Fibroblast of the aortic adventitia (primary cell): ENCODE data around the gene KCTD15. TPM values are rescaled to one million over a fixed set of nuclear protein-coding genes. Genes with fewer than 3 reads are reported as not detected.

ENCODE experiments used
- DNase-seq: peaks from one replicate; pipeline ENCODE4 v3.0.0-alpha.2; 2010; ENCODE audit warnings: low read depth
- H3K4me3 ChIP-seq: 2 replicates; pipeline ENCODE4 v1.5.1; 2011; ENCODE audit warnings: low read depth, mild to moderate bottlenecking, control low read depth, low read length, moderate library complexity
- total RNA-seq: library from RNA; depleted of rRNA; stranded (reverse); fragments of >200 nt; gene quantifications from 2 replicates; pipeline ENCODE4 v1.2.3, GENCODE V29; 2012; ENCODE audit warnings: low replicate concordance
- TF ChIP-seq, protein P1 (sequence below): IDR thresholded peaks from 2 replicates; pipeline ENCODE4 v1.5.1; 2011; ENCODE audit warnings: mild to moderate bottlenecking, low read length, control low read depth, inconsistent platforms; ENCODE audit not compliant: insufficient read depth

The KCTD15 gene
- total RNA-seq, 1 donor: 13.3 TPM

DNA sequence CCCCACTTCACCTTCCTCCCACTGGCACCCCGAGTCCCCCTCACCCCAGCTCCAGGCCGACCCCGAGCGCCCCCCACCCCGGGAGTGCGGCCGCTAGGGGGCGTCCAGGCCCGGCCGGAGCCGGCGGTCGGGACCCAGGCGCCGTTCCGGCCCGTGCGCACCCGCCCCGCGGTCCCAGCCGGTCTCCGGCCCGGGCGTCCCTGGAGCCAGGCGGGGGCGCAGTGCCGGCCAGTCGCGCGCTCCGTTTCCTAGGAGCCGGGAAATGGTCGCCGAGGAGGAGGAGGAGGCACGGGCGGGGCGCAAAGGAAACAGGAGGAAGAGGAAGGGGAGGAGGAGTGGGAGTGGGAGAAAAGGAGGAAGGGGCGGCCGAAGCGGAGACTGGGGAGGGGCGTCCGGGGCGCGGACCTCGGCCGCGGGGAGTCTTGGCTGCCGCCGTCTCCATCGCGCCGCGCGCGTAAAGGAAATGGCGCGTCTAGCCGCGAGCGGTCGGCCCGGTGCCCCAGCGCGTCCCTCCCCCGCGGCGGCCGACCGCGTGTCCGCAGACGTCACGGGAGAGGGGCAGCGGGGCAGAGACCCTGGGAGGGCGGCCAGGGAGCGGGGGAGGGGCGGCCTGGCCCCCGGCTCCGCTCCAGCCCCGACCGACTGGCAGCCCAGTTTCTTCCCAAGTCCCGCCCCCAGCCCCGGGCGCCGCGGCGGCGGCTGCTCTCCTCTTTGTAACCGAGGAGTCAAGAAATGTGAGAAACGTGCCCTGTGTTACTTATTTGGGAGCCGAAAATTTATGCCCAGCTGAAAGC is 1.1 kb upstream of the KCTD15 start:
- DNase-seq: peak; percentile 77
- H3K4me3 ChIP-seq: peak overlapping the region; percentile 75
- TF ChIP-seq, protein P1, sequence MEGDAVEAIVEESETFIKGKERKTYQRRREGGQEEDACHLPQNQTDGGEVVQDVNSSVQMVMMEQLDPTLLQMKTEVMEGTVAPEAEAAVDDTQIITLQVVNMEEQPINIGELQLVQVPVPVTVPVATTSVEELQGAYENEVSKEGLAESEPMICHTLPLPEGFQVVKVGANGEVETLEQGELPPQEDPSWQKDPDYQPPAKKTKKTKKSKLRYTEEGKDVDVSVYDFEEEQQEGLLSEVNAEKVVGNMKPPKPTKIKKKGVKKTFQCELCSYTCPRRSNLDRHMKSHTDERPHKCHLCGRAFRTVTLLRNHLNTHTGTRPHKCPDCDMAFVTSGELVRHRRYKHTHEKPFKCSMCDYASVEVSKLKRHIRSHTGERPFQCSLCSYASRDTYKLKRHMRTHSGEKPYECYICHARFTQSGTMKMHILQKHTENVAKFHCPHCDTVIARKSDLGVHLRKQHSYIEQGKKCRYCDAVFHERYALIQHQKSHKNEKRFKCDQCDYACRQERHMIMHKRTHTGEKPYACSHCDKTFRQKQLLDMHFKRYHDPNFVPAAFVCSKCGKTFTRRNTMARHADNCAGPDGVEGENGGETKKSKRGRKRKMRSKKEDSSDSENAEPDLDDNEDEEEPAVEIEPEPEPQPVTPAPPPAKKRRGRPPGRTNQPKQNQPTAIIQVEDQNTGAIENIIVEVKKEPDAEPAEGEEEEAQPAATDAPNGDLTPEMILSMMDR: peak; percentile 55

DNA sequence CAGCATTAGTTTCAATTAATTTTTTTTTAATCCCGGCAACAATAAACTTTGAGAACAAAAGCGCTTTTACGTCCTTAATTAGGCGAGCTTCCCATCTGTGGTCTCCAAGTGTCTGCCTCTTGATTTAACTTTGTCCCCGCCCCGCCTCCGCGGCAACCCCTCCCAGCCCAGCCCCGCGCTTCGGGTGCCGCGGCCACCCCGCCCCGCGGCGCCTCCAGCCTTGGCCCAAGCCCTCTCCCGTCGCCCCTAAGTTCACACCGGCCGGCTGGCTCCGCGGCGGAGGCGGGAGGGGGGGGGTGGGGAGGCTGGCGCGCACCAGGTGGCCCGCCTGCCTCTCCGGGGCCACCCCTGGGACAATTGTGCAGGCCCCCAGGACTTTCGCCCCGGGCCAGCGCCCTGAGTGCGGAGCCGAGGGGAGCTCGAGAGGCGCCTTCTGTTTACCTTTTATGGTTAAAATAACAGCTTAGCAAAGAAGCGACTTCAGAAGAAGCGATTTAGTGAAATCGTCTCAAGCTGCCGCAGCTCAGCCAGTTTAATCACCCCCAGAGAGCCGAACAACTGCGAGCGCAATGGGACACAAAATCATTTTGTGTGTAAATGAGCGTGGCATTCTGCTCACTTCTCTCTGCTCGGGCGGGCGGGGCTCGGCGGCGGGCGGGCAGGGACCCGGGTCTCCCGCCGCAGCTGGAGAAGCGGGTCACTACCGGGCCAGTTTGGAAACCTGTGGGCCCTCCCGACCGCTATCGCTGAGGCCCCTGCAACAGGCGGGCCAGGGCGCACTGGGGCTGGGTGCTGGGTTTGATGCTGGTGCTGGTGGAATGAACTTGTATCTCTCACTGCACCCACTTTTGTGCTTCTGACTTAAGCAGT is 1.4 kb downstream of the KCTD15 start:
- TF ChIP-seq, protein P1: no peak
- DNase-seq: no peak
- H3K4me3 ChIP-seq: peak overlapping the region; percentile 75

DNA sequence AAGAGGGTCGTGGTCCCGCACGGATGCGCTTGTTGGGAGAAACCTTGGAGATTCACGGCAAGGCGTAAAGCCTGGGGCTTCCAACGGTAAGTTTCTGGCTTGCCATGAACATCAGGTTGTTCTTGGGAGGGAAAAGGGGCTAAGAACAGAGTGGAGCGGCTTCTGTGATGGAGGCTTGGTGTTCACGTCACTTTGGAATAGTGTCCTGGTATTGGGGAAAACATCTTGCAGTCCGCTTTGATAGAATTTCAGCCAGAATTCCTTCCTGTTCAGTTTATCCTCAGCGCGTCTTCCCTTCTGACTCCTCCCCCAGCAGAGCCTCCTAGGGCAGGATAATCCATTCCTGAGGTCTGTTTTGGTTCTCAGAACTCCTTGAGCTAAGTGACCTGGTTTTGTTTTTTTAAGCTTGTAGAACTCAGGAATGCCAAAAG is 2.0 kb downstream of the KCTD15 start:
- H3K4me3 ChIP-seq: peak overlapping the region; percentile 31
- TF ChIP-seq, protein P1: no peak
- DNase-seq: no peak

DNA sequence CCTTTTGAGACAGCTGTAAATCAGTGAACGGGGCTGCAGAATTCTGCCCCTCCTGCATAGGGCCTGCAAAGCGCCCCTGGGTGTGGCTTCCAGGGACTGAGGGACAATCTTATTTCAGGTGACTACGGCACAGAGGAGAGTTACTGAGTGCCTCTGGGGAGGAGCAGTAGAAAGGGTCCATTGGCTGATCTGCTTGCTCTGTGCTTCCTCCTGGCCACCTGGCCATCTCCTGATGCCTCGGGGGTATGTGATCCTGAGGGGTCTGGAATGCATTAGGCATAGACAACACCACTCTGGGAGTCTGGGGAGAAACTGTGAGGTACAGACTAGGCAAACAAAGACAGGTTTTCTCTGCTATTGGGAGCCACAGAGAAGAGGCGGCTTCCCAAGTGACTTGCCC is 2.8 kb downstream of the KCTD15 start:
- no peak for DNase-seq
- no peak overlapping the region for H3K4me3 ChIP-seq
- TF ChIP-seq, protein P1: no peak

DNA sequence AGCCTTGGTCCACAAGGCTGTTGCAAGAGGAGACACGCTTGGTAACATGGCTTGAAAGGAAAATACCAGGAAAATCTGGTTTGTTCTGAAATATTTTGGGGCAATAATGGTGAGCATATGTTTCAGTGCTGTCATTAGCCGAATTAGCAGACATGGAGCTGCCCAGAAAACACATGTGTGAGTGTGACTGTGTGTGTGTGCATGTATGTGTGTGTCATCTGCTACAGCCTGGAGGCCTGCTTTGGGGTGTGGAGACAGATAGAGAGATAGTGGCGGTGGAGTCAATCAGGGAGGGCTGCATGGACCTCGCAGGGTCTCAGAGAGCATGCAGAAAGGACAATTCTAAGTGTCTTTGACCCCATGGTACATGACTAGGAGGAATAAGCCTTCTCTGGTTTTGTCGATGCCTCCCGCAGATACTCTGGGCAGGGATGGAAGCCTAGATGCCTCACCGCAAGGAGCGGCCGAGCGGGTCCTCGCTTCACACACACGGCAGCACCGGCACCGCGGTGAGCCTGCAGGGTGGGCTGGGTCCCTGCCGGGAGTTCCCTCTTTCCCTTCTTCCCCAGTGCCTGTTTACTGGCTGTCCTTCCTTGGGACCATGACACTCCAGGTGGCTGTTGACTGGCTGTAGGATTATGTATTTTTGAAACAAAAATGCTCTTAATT is 3.5 kb downstream of the KCTD15 start:
- no peak overlapping the region for H3K4me3 ChIP-seq
- TF ChIP-seq, protein P1: no peak
- DNase-seq: no peak

DNA sequence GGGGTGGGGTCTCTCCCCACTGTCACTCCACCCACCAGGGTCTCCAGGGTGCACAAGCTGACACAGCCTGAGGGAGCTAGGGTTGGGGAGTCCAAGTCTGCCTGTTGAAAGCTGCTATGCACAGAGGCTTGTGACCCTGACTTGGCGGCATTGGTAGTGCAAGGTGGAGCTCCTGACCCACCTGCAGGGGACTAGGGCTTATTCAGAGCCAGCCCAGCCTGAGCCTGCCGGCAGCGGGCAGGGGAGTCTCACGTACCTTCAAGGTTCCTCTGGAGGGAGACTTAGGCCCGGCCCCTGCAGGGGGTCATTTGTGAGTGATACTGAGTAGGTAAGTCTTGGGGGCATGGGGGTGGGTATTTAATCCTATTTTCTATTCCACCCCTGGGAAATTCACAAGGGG is 4.7 kb downstream of the KCTD15 start:
- TF ChIP-seq, protein P1: no peak
- no peak for DNase-seq
- H3K4me3 ChIP-seq: no peak overlapping the region
